Liver (tissue), 3 donors: ENCODE results near the gene TMEM184A.

Source experiments
- GABPA ChIP-seq, 2 donors: IDR thresholded peaks in 1 of 2; conservative IDR thresholded peaks in 1 of 2; 2 replicates each; pipeline ENCODE4 v1.6.1; 2016; ENCODE audit warnings: antibody characterized with exemption in 2 of 2, mild to moderate bottlenecking in 1 of 2, moderate library complexity in 1 of 2
- JUND ChIP-seq, 2 donors: IDR thresholded peaks; 2 replicates each; pipeline ENCODE4 v1.6.1; 2016; ENCODE audit warnings: antibody characterized with exemption in 2 of 2
- MAX ChIP-seq: IDR thresholded peaks from 2 replicates; pipeline ENCODE4 v1.6.1; 2016; ENCODE audit warnings: antibody characterized with exemption
- RAD21 ChIP-seq, 2 donors: IDR thresholded peaks; 2 replicates each; pipeline ENCODE4 v1.6.1; 2016; ENCODE audit warnings: antibody characterized with exemption in 2 of 2, mild to moderate bottlenecking in 2 of 2
- REST ChIP-seq: IDR thresholded peaks from 2 replicates; pipeline ENCODE4 v1.6.1; 2016; ENCODE audit warnings: antibody characterized with exemption, mild to moderate bottlenecking
- TAF1 ChIP-seq: conservative IDR thresholded peaks from 2 replicates; pipeline ENCODE4 v1.6.1; 2016; ENCODE audit warnings: antibody characterized with exemption, mild to moderate bottlenecking
- YY1 ChIP-seq: IDR thresholded peaks from 2 replicates; pipeline ENCODE4 v1.6.1; 2016; ENCODE audit warnings: antibody characterized with exemption, mild to moderate bottlenecking
- TF ChIP-seq, protein P1 (sequence below): fragments of 150-350 bp; IDR thresholded peaks from 2 replicates; pipeline ENCODE4 v1.5.1; 2017; ENCODE audit warnings: improper control_type of control experiment, low read depth, low read length; ENCODE audit not compliant: missing input control
- TF ChIP-seq, protein P2 (sequence below): IDR thresholded peaks from 2 replicates; pipeline ENCODE4 v1.6.1; 2016; ENCODE audit warnings: antibody characterized with exemption
- donor health status: healthy.
- donor health status: healthy.

GRCh38 chr7:1500064-1500807, 55.8 kb downstream of the TMEM184A start:
- TF ChIP-seq, protein P1, sequence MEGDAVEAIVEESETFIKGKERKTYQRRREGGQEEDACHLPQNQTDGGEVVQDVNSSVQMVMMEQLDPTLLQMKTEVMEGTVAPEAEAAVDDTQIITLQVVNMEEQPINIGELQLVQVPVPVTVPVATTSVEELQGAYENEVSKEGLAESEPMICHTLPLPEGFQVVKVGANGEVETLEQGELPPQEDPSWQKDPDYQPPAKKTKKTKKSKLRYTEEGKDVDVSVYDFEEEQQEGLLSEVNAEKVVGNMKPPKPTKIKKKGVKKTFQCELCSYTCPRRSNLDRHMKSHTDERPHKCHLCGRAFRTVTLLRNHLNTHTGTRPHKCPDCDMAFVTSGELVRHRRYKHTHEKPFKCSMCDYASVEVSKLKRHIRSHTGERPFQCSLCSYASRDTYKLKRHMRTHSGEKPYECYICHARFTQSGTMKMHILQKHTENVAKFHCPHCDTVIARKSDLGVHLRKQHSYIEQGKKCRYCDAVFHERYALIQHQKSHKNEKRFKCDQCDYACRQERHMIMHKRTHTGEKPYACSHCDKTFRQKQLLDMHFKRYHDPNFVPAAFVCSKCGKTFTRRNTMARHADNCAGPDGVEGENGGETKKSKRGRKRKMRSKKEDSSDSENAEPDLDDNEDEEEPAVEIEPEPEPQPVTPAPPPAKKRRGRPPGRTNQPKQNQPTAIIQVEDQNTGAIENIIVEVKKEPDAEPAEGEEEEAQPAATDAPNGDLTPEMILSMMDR, result no peak
- TF ChIP-seq MAX (no peak), TAF1 (no peak), YY1 (no peak), REST (no peak), JUND (IDR thresholded peaks at IDR 0.05) (no peak), GABPA (IDR thresholded peaks at IDR 0.05 in 1 of 2, conservative IDR thresholded peaks at IDR 0.05 in 1 of 2) (no peak), RAD21 (IDR thresholded peaks at IDR 0.05) (no peak)
- TF ChIP-seq, protein P2, sequence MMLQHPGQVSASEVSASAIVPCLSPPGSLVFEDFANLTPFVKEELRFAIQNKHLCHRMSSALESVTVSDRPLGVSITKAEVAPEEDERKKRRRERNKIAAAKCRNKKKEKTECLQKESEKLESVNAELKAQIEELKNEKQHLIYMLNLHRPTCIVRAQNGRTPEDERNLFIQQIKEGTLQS, result no peak
